Gastroesophageal sphincter (tissue), 3 donors: Measurements from ENCODE around the gene FLNC.

Experiments
- CTCF ChIP-seq, 4 experiments: fragments of 200-600 bp in 2 of 4; fragments of 450-650 bp in 2 of 4; sonication (generic) in 1 of 4; IDR thresholded peaks; one replicate each; pipeline ENCODE4 v1.5.1; 2017 to 2019; ENCODE audit warnings: antibody characterized with exemption in 4 of 4, mild to moderate bottlenecking in 2 of 4, moderate library complexity in 2 of 4
- POLR2A ChIP-seq, 2 donors: fragments of 450-650 bp; IDR thresholded peaks; one replicate each; pipeline ENCODE4 v1.6.1; 2017; ENCODE audit warnings: antibody characterized with exemption in 2 of 2, mild to moderate bottlenecking in 2 of 2, moderate library complexity in 1 of 2

GRCh38 chr7:128832880-128833147, 2.6 kb downstream of the FLNC start:
- TF ChIP-seq POLR2A (IDR thresholded peaks at IDR 0.05) (no peak), CTCF (IDR thresholded peaks at IDR 0.05) (no peak)
